CD8-positive, alpha-beta memory T cell (primary cell): ENCODE data around the gene OTC. TPM values are rescaled to one million over a fixed set of nuclear protein-coding genes. Genes with fewer than 3 reads are reported as not detected.

Experiments
- CTCF ChIA-PET: fragments of 350-600 bp; sonication (Branson Sonifier 250); formaldehyde crosslinking; loops from one replicate; lab custom pipeline; 2021; ENCODE audit warnings: antibody characterized with exemption; lab: Charles Lee
- POLR2A ChIA-PET: fragments of 350-600 bp; sonication (Branson Sonifier 250); formaldehyde crosslinking; loops from one replicate; lab custom pipeline; 2021; ENCODE audit warnings: antibody characterized with exemption; lab: Charles Lee
- DNase-seq, 5 donors: peaks; one replicate each; pipeline versions ENCODE4 v3.0.0 to v3.0.0-alpha.2; 2020 to 2022; ENCODE audit warnings: mixed read lengths in 1 of 5
- H3K27ac ChIP-seq: one replicate; pipeline ENCODE4 v1.7.0; 2013; ENCODE audit warnings: low read depth, mild to moderate bottlenecking, low read length, moderate library complexity
- H3K27me3 ChIP-seq: 2 replicates; pipeline ENCODE4 v1.7.0; 2013; ENCODE audit warnings: low read length, mild to moderate bottlenecking; ENCODE audit not compliant: insufficient read depth, poor library complexity, severe bottlenecking
- H3K36me3 ChIP-seq: 2 replicates; pipeline ENCODE4 v1.7.0; 2013; ENCODE audit warnings: mild to moderate bottlenecking, low read length, moderate library complexity; ENCODE audit not compliant: insufficient read depth
- H3K4me1 ChIP-seq: 2 replicates; pipeline ENCODE4 v1.7.0; 2013; ENCODE audit warnings: mild to moderate bottlenecking, low read length, moderate library complexity; ENCODE audit not compliant: insufficient read depth
- H3K4me3 ChIP-seq: 2 replicates; pipeline ENCODE4 v1.7.0; 2013; ENCODE audit warnings: mild to moderate bottlenecking, low read length
- H3K9me3 ChIP-seq: 2 replicates; pipeline ENCODE4 v1.7.0; 2013; ENCODE audit warnings: mild to moderate bottlenecking, low read length
- H3K27ac Mint-ChIP-seq, 8 donors: one replicate each; pipeline ENCODE4 v1.8.0; 2020 to 2021; ENCODE audit warnings: mixed read lengths in 8 of 8, mild to moderate bottlenecking in 6 of 8, inconsistent platforms in 3 of 8, moderate library complexity in 3 of 8
- H3K27me3 Mint-ChIP-seq, 2 donors: one replicate each; pipeline ENCODE4 v1.8.0; 2020 to 2021; ENCODE audit warnings: mixed read lengths in 2 of 2, mild to moderate bottlenecking in 1 of 2, moderate library complexity in 1 of 2
- H3K36me3 Mint-ChIP-seq, 3 donors: one replicate each; pipeline ENCODE4 v1.8.0; 2020 to 2021; ENCODE audit warnings: mixed read lengths in 3 of 3, inconsistent platforms in 1 of 3, mild to moderate bottlenecking in 1 of 3
- H3K4me1 Mint-ChIP-seq, 3 donors: one replicate each; pipeline ENCODE4 v1.8.0; 2020 to 2021; ENCODE audit warnings: mixed read lengths in 3 of 3, inconsistent platforms in 1 of 3, mild to moderate bottlenecking in 1 of 3
- H3K4me3 Mint-ChIP-seq, 7 donors: one replicate each; pipeline ENCODE4 v1.8.0; 2020 to 2021; ENCODE audit warnings: mixed read lengths in 7 of 7, mild to moderate bottlenecking in 6 of 7, moderate library complexity in 4 of 7, inconsistent platforms in 2 of 7
- H3K9me3 Mint-ChIP-seq, 5 donors: one replicate each; pipeline ENCODE4 v1.8.0; 2020 to 2022; ENCODE audit warnings: mixed read lengths in 5 of 5, mild to moderate bottlenecking in 3 of 5, moderate library complexity in 2 of 5, inconsistent platforms in 1 of 5
- polyA plus RNA-seq: library from polyadenylated mRNA; unstranded; fragments of 300-500 nt; fragmentation: Illumina TruSeq; gene quantifications from one replicate; pipeline ENCODE4 v1.2.3, GENCODE V29; 2021
- total RNA-seq, 2 experiments: library from RNA; stranded (reverse); gene quantifications; one replicate each; pipeline ENCODE4 v1.2.3, GENCODE V29; 2021

OTC gene
- total and polyA plus RNA-seq, 3 experiments from 2014 or later = 0.15 TPM; not detected in 2

DNA sequence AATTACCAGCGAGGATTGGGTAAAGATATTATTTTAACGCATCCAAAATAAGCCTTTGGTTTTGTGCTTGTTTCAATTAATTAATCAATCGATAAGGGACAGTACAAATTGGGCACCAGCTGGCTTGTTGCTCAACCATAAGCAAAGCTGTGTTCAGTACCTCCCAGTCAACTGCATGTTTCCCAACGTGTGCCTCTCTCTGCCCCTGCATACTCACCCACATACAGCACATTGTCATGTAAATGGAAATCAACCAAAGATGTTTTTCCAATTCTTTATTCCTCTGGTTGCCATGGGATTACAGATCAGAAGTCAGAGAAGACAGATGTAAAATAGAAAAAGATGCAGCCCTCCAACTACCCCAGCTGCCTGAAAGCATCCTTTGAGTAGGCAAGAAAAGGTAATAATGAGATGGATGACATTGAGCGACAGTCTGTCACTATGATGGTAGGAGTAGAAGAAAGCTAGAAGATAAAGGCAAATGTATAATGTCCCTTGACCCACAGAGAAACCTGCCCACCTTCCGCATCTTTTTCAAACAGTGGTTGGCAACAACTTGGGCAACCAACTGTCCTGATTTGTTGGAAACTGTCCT is 116.3 kb downstream of the OTC start:
- Mint-ChIP-seq H3K4me3 (no peak overlapping the region), H3K9me3 (no peaks in the 10 kb centered on the region), H3K4me1 (no peaks in the 10 kb centered on the region), H3K27me3 (peaks cover 0 to 2% of the 10 kb centered on the region in 2 donors), H3K36me3 (no peaks in the 10 kb centered on the region), H3K27ac (no peak overlapping the region)
- Histone ChIP-seq H3K4me3 (no peak overlapping the region), H3K36me3 (no peaks in the 10 kb centered on the region), H3K27ac (no peak overlapping the region), H3K9me3 (no peaks in the 10 kb centered on the region), H3K4me1 (no peaks in the 10 kb centered on the region), H3K27me3 (no peaks in the 10 kb centered on the region)
- POLR2A ChIA-PET = no interaction called here
- CTCF ChIA-PET = no interaction called here
- no peak for DNase-seq

Other genes starting within 250 kb of the OTC start
- gene SRPX, start 131.7 kb upstream of the OTC start, total RNA-seq = not detected
- 0.18 TPM for gene SRPX, start 131.7 kb upstream of the OTC start, polyA plus RNA-seq
- 10 to 100 TPM in 1 of 2 experiments, 1 to 10 TPM in 1; 8.5 to 11.1 TPM for gene RPGR, start 25.1 kb upstream of the OTC start, total RNA-seq
- 7.1 TPM for gene RPGR, start 25.1 kb upstream of the OTC start, polyA plus RNA-seq
- gene TSPAN7, start 208.9 kb downstream of the OTC start, total RNA-seq = under 1 TPM in 1 of 2 experiments, not detected in 1; 0.18 TPM
- 0.22 TPM for gene TSPAN7, start 208.9 kb downstream of the OTC start, polyA plus RNA-seq